ENCODE data around the gene PPTC7.

DNA sequence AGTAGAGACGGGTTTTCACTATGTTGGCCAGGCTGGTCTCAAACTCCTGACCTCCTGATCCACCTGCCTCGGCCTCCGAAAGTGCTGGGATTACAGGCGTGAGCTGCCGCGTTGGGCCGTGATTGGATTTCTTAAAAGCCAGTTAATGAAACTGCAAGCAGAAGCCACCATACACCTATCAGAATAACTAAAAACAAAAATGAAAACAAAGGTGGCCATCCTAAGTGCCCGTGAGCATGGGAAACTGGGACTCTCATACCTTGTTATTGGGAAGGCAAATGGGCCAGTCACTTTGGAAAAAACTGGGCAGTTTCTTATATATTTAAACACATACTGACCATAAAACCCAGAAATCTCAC lies 23.1 kb upstream of the PPTC7 start:
- TF ChIP-seq, protein P1, sequence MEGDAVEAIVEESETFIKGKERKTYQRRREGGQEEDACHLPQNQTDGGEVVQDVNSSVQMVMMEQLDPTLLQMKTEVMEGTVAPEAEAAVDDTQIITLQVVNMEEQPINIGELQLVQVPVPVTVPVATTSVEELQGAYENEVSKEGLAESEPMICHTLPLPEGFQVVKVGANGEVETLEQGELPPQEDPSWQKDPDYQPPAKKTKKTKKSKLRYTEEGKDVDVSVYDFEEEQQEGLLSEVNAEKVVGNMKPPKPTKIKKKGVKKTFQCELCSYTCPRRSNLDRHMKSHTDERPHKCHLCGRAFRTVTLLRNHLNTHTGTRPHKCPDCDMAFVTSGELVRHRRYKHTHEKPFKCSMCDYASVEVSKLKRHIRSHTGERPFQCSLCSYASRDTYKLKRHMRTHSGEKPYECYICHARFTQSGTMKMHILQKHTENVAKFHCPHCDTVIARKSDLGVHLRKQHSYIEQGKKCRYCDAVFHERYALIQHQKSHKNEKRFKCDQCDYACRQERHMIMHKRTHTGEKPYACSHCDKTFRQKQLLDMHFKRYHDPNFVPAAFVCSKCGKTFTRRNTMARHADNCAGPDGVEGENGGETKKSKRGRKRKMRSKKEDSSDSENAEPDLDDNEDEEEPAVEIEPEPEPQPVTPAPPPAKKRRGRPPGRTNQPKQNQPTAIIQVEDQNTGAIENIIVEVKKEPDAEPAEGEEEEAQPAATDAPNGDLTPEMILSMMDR (IDR thresholded peaks at IDR 0.05), result no peak
- TF ChIP-seq ZFX (IDR thresholded peaks at IDR 0.05; ENCODE audit: borderline replicate concordance), result no peak
